NCI-H1417 treated with DMSO at 0.1 percent for 48 hours (cell line): ENCODE measurements around the gene MRPS27.
A peak's percentile ranks its signal among the peaks of the same experiment; 100 is the strongest.
"Not testable (repeated sequence)": the region's sequence is repeated elsewhere in the genome, so short reads cannot be mapped to it uniquely, and the experiment has no call there.

Experiments
- DNase-seq: peaks from one replicate; lab custom pipeline; 2025; lab: John Stamatoyannopoulos, UW

MRPS27 gene

DNA sequence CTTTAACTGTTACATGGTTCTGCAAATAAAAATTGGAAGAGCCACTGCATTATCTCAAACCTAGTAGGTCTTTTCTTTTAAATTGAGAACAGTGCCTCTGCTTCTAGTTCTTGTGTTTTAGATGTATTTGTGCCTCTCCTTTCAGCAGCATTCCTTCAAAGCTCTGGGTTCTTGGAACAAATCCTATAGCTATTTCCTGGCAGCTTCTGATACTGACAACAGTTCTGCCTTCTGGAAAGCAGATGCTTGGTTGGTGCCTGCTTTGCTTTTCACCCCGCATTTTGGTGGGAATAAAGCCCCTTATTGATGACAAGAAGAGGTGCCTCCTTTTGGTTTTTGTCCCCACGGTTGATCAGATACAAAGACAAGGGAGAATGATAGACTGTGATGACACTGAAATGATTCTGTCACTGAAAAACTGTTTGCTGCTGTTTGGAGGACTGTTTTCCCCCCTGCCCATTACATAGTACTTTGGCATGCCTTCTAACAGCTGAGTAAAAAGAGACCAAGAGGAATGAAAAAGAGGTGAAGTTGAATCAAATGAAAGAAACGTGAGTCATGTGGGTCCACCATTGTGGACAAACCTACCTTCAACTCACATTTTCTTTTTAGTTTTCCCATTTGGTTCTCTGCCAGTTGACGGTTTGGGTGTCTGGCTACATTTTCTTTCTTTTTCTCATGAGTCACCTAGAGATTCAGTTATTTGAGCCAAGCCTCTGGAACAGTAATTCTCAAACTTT lies 5.7 kb upstream of the MRPS27 start:
- no peak for DNase-seq

DNA sequence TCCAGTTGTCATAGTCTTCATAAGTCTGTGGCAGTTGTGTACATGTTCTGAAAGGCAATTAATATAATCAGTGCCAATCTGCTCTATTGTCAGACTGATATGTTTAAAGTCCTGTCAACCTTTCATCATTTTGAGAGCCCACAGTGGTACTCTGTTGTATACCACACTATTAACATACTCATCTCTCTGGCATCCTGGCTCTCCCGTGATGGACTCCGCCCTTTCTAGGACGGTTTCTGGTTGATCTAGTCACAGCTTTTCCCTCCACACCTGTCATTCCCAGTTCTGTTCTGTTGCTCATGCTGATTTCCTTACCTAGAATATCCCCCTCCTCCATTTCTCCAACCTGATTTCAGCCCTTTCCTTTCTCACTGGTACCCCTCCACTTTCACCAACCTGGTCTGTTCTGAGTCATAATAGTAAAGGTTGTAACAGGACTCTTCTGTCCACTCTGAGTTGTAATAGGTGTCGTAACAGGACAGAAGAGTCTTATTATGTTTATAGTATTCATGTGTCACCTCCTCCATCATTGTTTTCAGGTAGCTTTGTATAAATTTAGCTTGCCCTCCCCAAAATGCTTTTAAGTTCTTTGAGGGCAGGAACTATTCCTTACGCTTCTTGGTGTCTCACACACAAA lies 4.3 kb upstream of the MRPS27 start:
- no peak for DNase-seq

DNA sequence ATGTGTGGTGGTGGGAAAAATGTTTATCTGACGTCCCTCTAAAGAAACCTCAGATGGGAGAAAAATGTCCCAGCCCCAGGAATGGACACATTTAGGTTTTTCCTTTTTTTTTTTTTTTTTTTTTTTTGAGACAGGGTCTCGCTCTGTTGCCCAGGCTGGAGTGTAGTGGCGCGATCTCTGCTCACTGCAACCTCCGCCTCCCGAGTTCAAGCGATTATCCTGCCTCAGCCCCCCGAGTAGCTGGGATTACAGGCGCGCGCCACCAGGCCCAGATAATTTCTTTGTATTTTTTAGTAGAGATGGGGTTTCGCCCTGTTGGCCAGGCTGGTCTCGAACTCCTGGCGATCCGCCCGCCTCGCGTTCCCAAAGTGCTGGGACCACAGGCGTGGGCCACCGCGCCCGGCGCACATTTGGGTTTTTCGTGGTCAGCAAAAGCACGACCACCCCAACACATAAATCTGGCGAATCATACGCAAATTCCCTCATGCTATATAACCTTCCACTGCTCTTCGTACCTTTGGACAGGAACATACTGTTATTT lies 535 bp downstream of the MRPS27 start:
- DNase-seq: not testable (repeated sequence)

DNA sequence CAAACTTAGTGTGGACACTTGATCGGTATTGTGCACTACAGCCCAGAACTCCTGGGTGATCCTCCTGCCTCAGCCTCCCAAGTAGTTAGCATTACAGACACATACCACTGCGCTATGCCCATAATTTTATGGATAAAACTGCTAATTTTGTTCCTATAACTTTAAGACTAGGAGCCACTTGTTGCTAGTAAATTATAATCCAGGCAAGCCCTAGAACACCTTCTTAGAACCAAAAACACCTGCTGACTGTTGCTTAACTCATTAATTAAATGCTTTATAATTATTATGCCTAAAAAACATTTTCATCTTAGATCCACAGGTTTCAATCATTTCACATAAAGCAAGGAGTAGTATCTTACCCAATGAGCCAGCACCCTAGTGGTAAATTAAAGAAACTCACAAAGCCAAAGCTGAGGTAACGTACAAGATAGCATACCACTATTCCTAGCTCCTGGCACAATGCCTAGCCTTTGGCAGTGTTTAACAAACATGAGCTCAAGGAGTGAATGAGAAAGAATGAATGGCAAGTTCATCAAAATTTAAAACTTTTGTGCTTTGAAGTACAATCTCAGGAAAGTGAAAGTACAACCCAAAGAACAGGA lies 5.4 kb downstream of the MRPS27 start:
- no peak for DNase-seq

DNA sequence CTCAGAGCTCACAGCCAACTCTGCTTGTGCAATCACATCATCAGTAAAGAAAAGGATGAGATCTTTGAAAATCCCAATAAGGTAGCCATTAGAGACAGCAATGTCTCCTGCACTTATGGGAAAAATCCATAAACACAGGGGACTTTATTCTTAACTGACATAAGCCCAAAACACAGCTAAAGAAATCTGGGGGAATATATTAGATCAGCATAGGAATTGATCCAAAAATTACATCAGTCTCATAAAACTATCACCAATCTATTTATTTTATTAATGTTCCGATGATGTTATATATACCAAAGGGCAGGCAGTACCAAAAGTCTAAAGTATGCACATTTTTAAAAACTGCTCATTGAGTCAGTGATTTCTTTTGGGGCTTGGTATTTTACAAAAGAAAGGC lies 6.9 kb downstream of the MRPS27 start:
- DNase-seq: no peak

DNA sequence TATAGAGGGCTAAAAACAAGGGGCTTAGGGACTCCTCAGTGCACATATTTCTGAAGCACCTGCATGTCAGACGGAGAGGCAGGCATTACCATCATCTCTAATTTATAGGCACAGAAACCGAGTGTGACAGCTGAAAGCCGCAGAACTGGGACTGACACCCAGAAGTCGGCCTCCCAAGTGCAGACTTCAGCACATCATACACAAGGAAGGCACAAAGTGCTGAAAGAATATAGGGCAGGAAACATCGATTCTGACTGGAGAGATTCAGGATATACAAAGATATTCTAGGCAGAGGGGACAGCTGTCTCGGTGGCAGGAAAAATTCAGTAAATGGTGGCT lies 11.2 kb downstream of the MRPS27 start:
- DNase-seq: no peak

DNA sequence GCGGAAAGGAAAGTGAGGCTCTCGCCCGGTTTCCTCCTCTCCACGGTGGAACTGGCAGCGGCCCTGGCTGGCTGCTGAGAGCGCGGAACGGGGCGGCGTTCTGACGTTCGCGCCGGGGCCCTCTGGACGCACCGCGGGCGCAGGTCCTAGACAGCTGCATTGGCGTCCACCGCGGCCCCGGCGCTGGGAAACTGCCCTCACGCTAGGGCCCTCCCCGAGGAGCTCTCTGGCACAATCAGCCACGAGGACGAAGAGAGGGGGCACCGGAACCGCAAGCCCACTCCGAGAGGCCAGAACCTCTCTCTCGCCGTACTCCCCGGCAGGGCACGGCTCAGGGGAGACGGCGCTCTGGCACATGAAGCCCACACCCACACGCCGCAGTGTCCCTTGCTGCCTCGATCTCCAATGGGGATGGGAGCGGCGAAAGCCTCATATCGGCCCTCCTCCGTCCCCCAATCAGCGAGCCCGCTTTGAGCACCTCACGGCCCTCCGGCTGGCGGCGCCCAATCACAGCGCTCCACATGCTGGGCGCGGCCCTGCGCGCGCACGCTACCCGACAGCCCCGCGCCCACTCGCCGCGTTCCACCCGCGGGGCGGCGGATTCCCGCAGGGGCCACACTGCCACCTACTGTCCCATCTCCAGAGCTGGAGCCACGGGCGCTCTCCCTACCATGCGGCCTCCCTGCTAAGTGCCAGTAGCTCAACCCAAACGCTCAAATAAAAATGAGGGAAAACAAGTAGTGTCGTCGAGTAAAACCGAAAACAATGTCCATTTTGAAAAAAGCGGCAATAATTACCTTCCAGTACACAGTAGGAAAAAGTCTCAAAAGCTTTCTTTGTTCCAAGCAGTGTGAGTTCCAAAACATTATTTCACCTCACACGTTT lies 11.8 kb downstream of the MRPS27 start:
- DNase-seq: peak; percentile 66

DNA sequence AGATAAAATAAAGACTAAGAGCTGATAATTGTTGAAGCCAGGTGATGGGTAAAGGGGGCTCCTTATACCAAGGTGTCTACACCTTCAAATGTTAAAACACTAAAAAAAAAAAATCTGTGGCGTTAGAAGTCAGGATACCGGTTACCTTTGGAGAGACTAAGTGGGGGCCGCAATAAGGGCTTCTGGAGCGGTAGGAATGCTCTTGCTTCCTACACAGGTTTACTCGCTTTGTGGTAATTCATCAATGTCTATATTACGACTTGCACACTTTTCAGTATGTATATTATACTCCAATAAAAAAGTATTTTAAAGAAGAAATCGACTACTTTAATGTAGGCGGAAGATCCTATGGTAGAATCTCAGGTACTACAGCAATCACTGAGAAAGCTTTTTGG lies 12.5 kb downstream of the MRPS27 start:
- no peak for DNase-seq

DNA sequence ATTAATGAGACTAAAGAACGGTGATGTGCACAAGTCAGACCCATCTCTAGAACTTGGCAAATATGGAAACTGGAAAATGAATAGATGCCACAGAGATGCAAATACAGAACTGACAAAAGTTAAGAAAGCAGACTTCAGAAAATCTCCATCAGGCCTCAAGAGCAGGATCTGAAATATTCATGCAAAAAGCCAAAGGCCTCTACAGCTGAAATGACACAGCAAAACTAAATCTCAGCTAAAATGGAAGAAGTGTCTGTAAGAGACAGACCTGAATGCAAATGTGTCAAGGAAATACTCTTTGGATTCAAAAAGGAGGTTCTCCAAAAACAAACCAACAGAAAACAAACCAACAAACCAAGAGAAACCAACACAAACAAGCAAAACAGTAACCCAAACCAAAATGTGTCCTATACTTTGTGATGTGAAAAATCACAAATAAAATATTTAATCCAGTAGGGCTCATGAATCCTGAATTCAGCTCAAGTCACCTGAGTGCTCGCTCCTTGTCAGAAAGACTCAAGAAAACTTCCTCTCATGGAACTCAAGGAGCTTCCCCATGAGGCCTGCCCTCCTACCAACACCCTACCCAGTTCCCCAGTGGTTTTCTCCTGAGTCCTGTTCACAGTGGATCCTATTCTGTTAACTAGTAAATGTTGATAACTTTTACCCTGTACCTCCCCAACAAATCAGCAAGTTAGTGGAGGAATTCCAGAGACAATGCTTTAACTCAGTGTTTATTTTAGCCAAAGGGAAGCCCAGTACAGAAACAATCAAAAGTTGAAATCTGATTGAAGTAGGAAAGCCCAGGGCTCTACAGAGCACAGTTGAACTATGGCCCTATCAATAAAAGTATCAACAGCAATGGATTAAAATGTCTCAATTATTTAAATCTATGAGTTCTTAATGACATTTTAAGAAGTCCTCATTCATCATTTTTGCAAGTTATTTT lies 14.6 kb downstream of the MRPS27 start:
- no peak for DNase-seq

DNA sequence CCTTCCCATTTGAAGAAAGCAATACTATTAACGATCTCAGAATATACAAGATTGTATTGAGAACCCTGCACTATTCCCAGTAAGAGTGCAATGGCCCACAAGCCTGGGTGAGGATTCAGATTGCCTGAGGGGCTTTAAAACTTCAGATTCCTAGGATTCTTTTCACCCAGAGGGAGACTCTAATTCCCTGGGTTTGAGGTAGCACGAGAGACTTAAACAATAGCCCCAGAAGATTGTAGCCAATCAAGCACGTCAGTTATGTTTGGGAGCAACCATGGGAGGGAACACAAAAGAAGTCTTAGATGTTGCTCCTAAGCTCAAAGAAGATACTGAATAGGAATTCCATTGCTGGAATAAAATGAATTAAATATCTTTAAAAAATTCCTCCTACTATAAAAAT lies 17.9 kb downstream of the MRPS27 start:
- no peak for DNase-seq

DNA sequence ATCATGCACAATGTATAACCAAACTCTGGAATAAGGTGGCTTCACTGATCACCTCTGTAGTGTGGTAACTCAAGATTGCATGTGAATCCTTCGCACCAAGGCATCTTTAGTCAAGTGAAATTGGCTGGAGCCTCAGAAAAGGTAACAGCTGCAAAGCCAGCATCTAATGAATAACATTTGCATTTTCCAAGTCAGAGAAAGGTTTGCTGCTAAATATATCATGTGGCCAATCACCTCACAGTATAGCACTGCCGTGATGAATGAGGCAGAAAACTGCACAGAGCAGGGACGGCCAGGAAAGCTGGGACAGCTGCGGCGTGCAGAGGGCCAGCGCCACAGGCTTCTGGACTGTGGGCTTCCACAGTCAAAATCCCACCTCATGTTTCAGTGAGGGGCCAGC lies 18.5 kb downstream of the MRPS27 start:
- no peak for DNase-seq

DNA sequence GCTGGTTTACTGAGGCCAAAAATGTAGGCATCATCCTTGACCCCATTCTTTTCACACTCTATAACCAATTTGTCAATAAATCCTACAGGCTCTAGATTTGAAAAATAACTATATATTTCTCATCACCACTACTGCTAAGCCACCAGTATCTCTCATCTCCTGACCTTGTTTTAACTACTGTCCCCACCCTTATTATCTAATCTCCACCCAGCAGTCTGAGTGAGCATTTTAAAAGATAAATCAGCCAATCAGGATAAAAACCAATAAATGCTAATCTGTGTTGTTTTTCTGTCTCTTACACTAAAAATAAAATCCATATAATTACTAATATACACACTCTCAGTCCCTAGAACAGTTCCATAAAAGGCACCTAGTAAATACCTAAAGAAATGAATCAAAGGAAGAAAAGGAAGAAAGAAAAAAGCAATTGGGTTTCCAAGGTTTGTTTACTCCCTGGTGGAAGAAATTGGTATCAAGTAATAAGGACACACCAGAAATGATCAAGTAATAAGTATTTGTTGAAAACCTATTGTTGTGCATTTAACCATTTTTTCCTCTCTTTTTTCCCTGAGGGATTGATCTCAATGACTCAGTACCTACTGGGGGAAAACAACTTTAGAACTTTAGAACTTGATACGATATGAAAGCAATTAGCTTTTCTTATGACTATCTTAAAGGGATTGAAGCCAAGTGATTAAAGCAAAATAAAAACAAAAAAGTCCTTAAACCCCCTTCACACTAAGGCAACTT lies 19.3 kb downstream of the MRPS27 start:
- DNase-seq: no peak

DNA sequence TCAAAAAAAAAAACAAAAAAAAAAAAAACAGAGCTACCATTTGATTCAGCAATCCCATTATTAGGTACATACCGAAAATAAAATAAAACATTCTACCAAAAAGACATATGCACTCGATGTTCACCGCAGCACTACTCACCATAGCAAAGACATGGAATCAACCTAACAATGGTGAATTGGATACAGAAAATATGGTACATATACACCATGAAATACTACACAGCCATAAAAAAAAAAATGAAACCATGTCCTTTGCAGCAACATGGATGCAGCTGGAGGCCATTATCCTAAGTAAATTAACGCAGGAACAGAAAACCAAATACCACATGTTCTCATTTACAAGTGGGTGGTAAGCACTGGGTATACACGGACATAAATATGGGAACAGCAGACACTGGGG lies 21.3 kb downstream of the MRPS27 start:
- DNase-seq: no peak

DNA sequence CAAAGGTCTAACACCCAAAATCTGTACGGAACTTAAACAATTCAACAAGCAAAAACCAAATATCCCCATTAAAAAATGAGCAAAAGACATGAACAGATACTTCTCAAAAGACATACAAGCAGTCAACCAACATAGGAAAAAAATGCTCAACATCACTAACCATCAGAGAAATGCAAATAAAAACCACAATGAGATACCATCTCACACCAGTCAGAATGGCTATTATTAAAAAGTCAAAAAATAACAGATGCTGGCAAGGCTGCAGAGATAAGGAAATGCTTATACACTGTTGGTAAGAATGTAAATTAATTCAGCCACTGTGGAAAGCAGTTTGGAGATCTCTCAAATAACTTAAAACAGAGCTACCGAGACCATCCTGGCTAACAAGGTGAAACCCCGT lies 21.9 kb downstream of the MRPS27 start:
- not testable (repeated sequence) for DNase-seq

DNA sequence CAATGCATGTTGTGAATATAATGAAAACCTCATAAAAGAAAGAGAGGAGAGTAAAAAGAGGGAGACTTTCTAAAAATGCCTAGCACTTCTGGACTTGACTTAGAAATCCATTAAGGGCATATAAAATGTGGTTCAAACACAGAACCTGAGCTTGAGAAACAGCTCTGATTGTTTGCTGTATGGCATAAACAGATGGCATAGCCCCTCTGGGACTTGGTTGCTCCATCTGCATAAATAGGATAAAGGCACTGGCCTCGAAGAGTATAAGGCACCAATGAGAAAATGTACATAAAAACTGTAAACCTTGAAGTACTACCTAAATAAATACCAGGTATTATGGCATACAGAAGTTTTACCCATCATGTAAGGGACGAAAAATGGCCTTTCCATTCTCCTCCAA lies 23.8 kb downstream of the MRPS27 start:
- no peak for DNase-seq

DNA sequence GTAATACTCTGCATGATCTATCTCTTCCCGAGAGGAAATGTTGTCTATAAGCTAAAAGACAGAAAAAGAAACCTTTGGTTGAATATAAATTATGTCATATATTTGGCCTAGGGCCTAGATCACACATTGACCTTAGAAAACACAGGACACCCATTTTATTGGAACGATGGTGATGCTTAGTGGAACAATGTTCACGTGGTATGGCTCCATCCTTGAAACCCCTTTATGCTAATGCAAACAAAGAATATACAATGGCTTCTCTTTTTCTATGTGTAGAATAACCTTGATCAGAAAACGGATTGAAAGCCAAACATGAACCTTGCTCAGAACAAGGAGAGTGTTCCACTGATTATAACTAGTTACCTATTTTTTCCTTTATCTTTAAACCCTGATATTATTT lies 24.5 kb downstream of the MRPS27 start:
- DNase-seq: no peak

DNA sequence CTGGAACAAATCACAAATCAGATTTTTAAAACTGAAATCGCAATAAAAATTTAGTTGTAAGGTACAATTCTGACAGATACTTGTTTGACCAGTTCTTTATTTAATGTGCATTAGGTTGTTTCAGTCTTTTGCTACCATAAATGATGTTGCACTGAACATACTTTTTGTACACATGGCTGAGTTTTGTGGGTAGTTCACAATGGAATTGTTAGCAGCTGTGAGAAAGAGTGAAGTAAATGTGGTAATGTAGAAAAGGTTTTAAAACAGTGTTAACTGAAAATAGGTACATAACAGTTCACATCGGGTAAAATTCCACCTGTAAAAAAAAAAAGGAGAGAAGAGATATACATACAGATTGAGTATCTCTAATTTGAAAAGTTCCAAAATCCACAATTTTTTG lies 25.6 kb downstream of the MRPS27 start:
- no peak for DNase-seq

DNA sequence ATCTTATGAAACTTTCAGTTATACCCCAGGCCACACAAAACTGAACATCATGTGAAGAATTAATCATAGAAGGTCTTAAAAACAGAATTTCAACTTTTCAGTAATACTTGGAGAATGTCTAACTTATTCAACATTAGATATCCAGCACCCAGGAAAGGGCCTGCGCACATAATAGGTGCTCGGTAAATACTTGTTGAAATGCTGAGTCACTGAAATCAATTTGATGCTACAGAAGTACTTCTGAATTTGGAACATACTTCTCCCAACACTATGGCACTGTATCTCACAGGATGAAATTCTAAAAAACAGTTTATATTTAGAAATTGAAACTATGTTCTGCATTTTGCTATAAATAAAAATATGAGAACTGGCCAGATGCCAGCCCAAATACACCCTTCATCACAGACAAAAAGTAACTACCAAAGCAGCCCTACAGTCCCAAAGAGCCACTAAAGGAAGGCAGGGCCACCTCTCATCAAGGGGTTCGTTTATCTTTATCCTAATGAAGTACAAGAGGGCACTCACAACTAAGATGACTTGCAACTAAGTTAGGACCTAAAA lies 26.5 kb downstream of the MRPS27 start:
- no peak for DNase-seq

DNA sequence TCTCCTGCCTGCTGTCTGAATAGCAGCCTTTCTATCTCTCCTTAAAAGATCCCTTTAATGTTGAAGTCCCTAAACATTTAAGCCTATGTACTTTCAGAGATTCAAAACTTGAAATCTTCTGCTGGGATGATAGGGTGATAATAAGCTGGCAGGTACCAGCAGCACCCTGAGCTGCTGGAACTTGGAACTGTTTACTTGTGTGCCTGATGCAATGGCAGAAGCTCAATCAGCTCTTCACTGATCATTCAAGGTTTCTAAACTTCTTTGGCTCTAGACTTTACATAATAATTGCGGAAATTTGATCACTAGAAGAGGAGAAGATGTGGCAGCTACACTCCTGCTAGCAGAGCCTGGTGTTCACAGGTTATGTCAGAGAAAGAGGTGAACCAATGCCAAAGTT lies 27.6 kb downstream of the MRPS27 start:
- DNase-seq: no peak

DNA sequence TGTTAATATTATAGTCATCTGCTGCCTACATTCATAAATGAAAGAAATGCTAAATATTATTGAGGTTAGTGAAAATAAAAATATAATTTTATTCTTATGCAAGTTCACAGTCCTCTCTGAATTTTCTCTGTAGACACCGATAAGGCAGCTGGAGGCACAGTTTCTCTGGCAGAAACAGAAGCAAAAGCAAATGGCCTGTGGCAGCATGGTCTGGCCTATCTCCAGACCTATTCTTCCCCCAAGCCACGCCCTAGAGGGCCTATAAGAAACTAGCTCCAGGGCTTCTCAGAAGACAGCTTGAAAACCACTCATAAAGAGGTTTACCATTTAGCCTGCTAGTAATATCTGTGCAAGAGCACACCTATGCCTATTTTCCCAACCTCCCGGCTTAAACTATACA lies 28.4 kb downstream of the MRPS27 start:
- no peak for DNase-seq
